ENCODE data around the gene NECAB3. TPM values are rescaled to one million over a fixed set of nuclear protein-coding genes. Genes with fewer than 3 reads are reported as not detected.

Gene NECAB3
- total and polyA plus RNA-seq, 2 donors (not counting 3 experiments of a cell fraction or from before 2014, with no cell fraction given) = 18.1 to 22.4 TPM

DNA sequence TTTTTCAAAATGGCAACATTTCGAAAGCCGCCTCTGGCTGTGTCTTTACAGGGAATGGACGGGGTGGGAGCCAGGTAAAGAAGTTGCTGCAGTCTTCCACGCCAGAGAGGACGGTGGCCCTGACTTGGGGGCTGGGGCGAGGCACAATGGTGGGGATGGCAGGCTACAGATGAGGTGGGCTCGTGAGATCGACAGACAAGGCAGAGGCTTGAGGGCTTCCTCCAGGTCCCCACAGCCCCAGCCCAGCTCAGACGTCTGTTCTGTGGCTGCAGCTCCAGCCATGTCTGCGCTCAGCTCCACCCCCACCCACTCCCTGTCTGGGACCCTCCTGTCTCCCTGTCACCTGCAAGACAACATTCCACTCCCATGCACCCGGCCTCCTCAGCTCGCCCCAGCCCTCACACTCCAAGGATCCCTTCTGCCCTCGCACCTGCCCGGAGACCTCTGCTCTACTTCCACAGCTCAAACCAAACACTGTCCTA is 19.5 kb downstream of the NECAB3 start:
- H3K79me2 ChIP-seq (ENCODE audit: control insufficient read depth, insufficient read depth, low read length) = no peaks in the 10 kb centered on the region
- H3K9me3 ChIP-seq (replicated peaks; ENCODE audit: control insufficient read depth, insufficient read depth, low read length) = no peaks in the 10 kb centered on the region
- TF ChIP-seq EZH2 (IDR thresholded peaks at IDR 0.05; ENCODE audit: borderline replicate concordance, low read depth, low read length, severe bottlenecking) = no peak
- TF ChIP-seq, protein P1, sequence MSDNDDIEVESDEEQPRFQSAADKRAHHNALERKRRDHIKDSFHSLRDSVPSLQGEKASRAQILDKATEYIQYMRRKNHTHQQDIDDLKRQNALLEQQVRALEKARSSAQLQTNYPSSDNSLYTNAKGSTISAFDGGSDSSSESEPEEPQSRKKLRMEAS (IDR thresholded peaks at IDR 0.05; ENCODE audit: insufficient read depth, insufficient read length) = no peak
- no peak for TF ChIP-seq POLR2AphosphoS5 (IDR thresholded peaks at IDR 0.05; ENCODE audit: insufficient read depth, low read depth, low read length)
- TF ChIP-seq GATA2 (IDR thresholded peaks at IDR 0.05; ENCODE audit: insufficient read depth, insufficient read length, low read depth, low read length) = no peak
- no peak for TF ChIP-seq MYC (IDR thresholded peaks at IDR 0.05; ENCODE audit: low read depth, low read length)
- TF ChIP-seq, protein P2, sequence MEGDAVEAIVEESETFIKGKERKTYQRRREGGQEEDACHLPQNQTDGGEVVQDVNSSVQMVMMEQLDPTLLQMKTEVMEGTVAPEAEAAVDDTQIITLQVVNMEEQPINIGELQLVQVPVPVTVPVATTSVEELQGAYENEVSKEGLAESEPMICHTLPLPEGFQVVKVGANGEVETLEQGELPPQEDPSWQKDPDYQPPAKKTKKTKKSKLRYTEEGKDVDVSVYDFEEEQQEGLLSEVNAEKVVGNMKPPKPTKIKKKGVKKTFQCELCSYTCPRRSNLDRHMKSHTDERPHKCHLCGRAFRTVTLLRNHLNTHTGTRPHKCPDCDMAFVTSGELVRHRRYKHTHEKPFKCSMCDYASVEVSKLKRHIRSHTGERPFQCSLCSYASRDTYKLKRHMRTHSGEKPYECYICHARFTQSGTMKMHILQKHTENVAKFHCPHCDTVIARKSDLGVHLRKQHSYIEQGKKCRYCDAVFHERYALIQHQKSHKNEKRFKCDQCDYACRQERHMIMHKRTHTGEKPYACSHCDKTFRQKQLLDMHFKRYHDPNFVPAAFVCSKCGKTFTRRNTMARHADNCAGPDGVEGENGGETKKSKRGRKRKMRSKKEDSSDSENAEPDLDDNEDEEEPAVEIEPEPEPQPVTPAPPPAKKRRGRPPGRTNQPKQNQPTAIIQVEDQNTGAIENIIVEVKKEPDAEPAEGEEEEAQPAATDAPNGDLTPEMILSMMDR (IDR thresholded peaks at IDR 0.05; ENCODE audit: extremely low read depth in 1 of 2, insufficient read depth in 1 of 2, low read depth in 1 of 2, low read length in 2 of 2) = no peak
- no peak overlapping the region for H3K9ac ChIP-seq (replicated peaks; ENCODE audit: extremely low read depth, insufficient read depth, low read length)
- H3K27me3 ChIP-seq (ENCODE audit: control insufficient read depth in 2 of 2, insufficient read depth in 2 of 2, low read length in 2 of 2) = no peaks in the 10 kb centered on the region
- no peak for DNase-seq (ENCODE audit: low read depth, low spot score)
- H3K4me1 ChIP-seq (ENCODE audit: control insufficient read depth, extremely low read depth, insufficient read depth, low read length) = no peaks in the 10 kb centered on the region
- H3K4me3 ChIP-seq (replicated peaks in 1 of 3; ENCODE audit: insufficient read depth in 1 of 3, low read depth in 1 of 3, low read length in 3 of 3) = no peak overlapping the region
- intact Hi-C loops (cut with micrococcal nuclease) (loop anchor here (5.0 kb wide), 1 partner anchor 137 kb away; no protein-coding TSS in a partner anchor), dilution Hi-C loops (cut with MboI; ENCODE audit: extremely low pct_ligation_motif_present, low sequenced_read_pairs) (no loop called here)
- H3K36me3 ChIP-seq (ENCODE audit: control insufficient read depth in 2 of 2, extremely low read depth in 1 of 2, insufficient read depth in 2 of 2, low read length in 2 of 2) = no peaks in the 10 kb centered on the region
- ChIA-PET POLR2A (no interaction called here), CTCF (interaction anchor here (0.6 to 5.2 kb wide), 10 partner anchors 9 to 233 kb away, joined by 3 to 58 read pairs (median 14); no protein-coding TSS in a partner anchor)
- no peak overlapping the region for H3K4me2 ChIP-seq (ENCODE audit: insufficient read depth, low read length)
- no peak overlapping the region for H3K27ac ChIP-seq (ENCODE audit: insufficient read depth, low read depth, low read length)
- FAIRE-seq = no peak
- no TSS peak for BruUV-seq (replicated peaks)
- H3K9me1 ChIP-seq (replicated peaks; ENCODE audit: control insufficient read depth, extremely low read depth, insufficient read depth, low read length) = no peaks in the 10 kb centered on the region
- no peaks in the 10 kb centered on the region for H4K20me1 ChIP-seq (replicated peaks; ENCODE audit: control insufficient read depth, extremely low read depth, insufficient read depth, low read length)
- no peak overlapping the region for H2AFZ ChIP-seq (ENCODE audit: low read depth, low read length)

Data from endothelial cell of umbilical vein (primary cell).